GM23338 (cell line): ENCODE data around the gene CCBE1. TPM values are rescaled to one million over a fixed set of nuclear protein-coding genes. Genes with fewer than 3 reads are reported as not detected.

Experiments
- ATAC-seq: fragments of 200-7000 bp; cut with Tn5 transposase; 3 replicates; pipeline ENCODE4 v1.9.1; 2020
- DNase-seq: peaks from one replicate; pipeline ENCODE4 v3.0.0-alpha.2; 2015; ENCODE audit warnings: low spot score
- H2AFZ ChIP-seq: fragments of 200-600 bp; sonication (generic); 2 replicates; pipeline ENCODE4 v1.8.0; 2016; ENCODE audit warnings: antibody characterized with exemption, mild to moderate bottlenecking, moderate library complexity
- H3F3A ChIP-seq: fragments of 200-600 bp; sonication (generic); replicated peaks from 2 replicates; pipeline ENCODE4 v1.8.0; 2017; ENCODE audit warnings: antibody characterized with exemption, mixed run types, low read depth
- H3K27ac ChIP-seq: fragments of 200-600 bp; sonication (generic); 2 replicates; pipeline ENCODE4 v1.6.1; 2016; ENCODE audit warnings: low read depth
- H3K27me3 ChIP-seq: fragments of 200-600 bp; sonication (generic); 2 replicates; pipeline ENCODE4 v1.8.0; 2016; ENCODE audit warnings: mild to moderate bottlenecking, mixed run types, moderate library complexity; ENCODE audit not compliant: insufficient read depth
- H3K36me3 ChIP-seq: fragments of 200-600 bp; sonication (generic); 2 replicates; pipeline ENCODE4 v1.8.0; 2016; ENCODE audit warnings: mild to moderate bottlenecking; ENCODE audit not compliant: insufficient read depth
- H3K4me1 ChIP-seq: fragments of 200-600 bp; sonication (generic); 2 replicates; pipeline ENCODE4 v1.8.0; 2016; ENCODE audit warnings: mild to moderate bottlenecking, moderate library complexity; ENCODE audit not compliant: insufficient read depth
- H3K4me2 ChIP-seq: fragments of 200-600 bp; sonication (generic); 2 replicates; pipeline ENCODE4 v1.7.1; 2017; ENCODE audit warnings: mixed run types
- H3K4me3 ChIP-seq: fragments of 200-600 bp; sonication (generic); 2 replicates; pipeline ENCODE4 v1.6.1; 2016; ENCODE audit warnings: mixed run types
- H3K79me2 ChIP-seq: fragments of 200-600 bp; sonication (generic); replicated peaks from 2 replicates; pipeline ENCODE4 v1.8.0; 2017; ENCODE audit warnings: mild to moderate bottlenecking; ENCODE audit not compliant: insufficient read depth
- H3K9me2 ChIP-seq: fragments of 200-600 bp; sonication (generic); 2 replicates; pipeline ENCODE4 v1.8.0; 2017; ENCODE audit not compliant: insufficient read depth
- H4K20me1 ChIP-seq: fragments of 200-600 bp; sonication (generic); replicated peaks from 2 replicates; pipeline ENCODE4 v1.8.0; 2017; ENCODE audit warnings: mild to moderate bottlenecking; ENCODE audit not compliant: insufficient read depth
- H3K27ac Mint-ChIP-seq: 2 replicates; pipeline ENCODE4 v1.8.0; 2020; ENCODE audit warnings: inconsistent platforms, mild to moderate bottlenecking, moderate library complexity, mixed read lengths
- H3K27me3 Mint-ChIP-seq: 3 replicates; pipeline ENCODE4 v1.8.0; 2022; ENCODE audit warnings: low read depth, mild to moderate bottlenecking, moderate library complexity, mixed read lengths, inconsistent platforms; ENCODE audit not compliant: insufficient read depth, poor library complexity
- H3K36me3 Mint-ChIP-seq: 3 replicates; pipeline ENCODE4 v1.8.0; 2021; ENCODE audit warnings: low read depth, mild to moderate bottlenecking, inconsistent platforms, moderate library complexity, mixed read lengths
- H3K4me1 Mint-ChIP-seq: 3 replicates; pipeline ENCODE4 v1.8.0; 2020; ENCODE audit warnings: mild to moderate bottlenecking, inconsistent platforms, mixed read lengths
- H3K4me3 Mint-ChIP-seq: 3 replicates; pipeline ENCODE4 v1.8.0; 2021; ENCODE audit warnings: moderate library complexity, mild to moderate bottlenecking, inconsistent platforms, mixed read lengths
- H3K9me3 Mint-ChIP-seq: 3 replicates; pipeline ENCODE4 v1.8.0; 2020; ENCODE audit warnings: moderate library complexity, mild to moderate bottlenecking, inconsistent platforms, mixed read lengths
- CREB1 ChIP-seq: fragments of 250-450 bp; sonication (Bioruptor Pico); IDR thresholded peaks from 2 replicates; pipeline ENCODE4 v1.5.0; 2020; ENCODE audit warnings: low read depth, mild to moderate bottlenecking, moderate library complexity
- CTCF ChIP-seq, 2 experiments: fragments of 200-600 bp in 1 of 2; sonication (generic) in 1 of 2; conservative IDR thresholded peaks; 2 replicates each; pipeline versions ENCODE4 v1.5.1 to v1.6.1; 2016 to 2017; ENCODE audit warnings: antibody characterized with exemption in 2 of 2, low read depth in 2 of 2, mild to moderate bottlenecking in 2 of 2, moderate library complexity in 1 of 2
- EZH2 ChIP-seq: fragments of 200-600 bp; sonication (generic); IDR thresholded peaks from one replicate; pipeline ENCODE4 v1.8.0; 2017; ENCODE audit warnings: antibody characterized with exemption, mild to moderate bottlenecking, low read depth; ENCODE audit not compliant: unreplicated experiment
- EZH2phosphoT487 ChIP-seq: fragments of 200-600 bp; sonication (generic); IDR thresholded peaks from one replicate; pipeline ENCODE4 v1.8.1; 2018; ENCODE audit warnings: antibody characterized with exemption; ENCODE audit not compliant: unreplicated experiment
- NANOG ChIP-seq: IDR thresholded peaks from 2 replicates; pipeline ENCODE4 v1.6.1; 2016; ENCODE audit warnings: antibody characterized with exemption, borderline replicate concordance
- POLR2AphosphoS5 ChIP-seq: IDR thresholded peaks from 2 replicates; pipeline ENCODE4 v1.6.1; 2016; ENCODE audit warnings: antibody characterized with exemption, low read depth
- REST ChIP-seq: IDR thresholded peaks from one replicate; pipeline ENCODE4 v1.6.1; 2018; ENCODE audit warnings: antibody characterized with exemption; ENCODE audit not compliant: unreplicated experiment
- STAT1 ChIP-seq: IDR thresholded peaks from one replicate; pipeline ENCODE4 v1.6.1; 2016; ENCODE audit warnings: antibody characterized with exemption; ENCODE audit not compliant: unreplicated experiment
- ZNF114 ChIP-seq: fragments of 250-450 bp; sonication (Bioruptor Pico); IDR thresholded peaks from 2 replicates; pipeline ENCODE4 v1.5.0; 2020; ENCODE audit warnings: mild to moderate bottlenecking, moderate library complexity
- ZNF331 ChIP-seq: fragments of 250-450 bp; sonication (Bioruptor Pico); IDR thresholded peaks from 2 replicates; pipeline ENCODE4 v1.5.0; 2020; ENCODE audit warnings: low read depth, mild to moderate bottlenecking, moderate library complexity
- ZNF462 ChIP-seq: fragments of 250-450 bp; sonication (Bioruptor Pico); IDR thresholded peaks from 2 replicates; pipeline ENCODE4 v1.5.0; 2020; ENCODE audit warnings: mild to moderate bottlenecking, moderate library complexity
- polyA plus RNA-seq: library from polyadenylated mRNA; unstranded; fragments of >200 nt; fragmentation: Nextera tagmentation; extraction: Ambion mirVana; gene quantifications from 2 replicates; pipeline ENCODE4 v1.2.1, GENCODE V29; 2016
- total RNA-seq: library from RNA; depleted of rRNA; stranded (reverse); fragments of >200 nt; shearing (Covaris generic); gene quantifications from 2 replicates; pipeline ENCODE4 v1.2.3, GENCODE V29; 2014

Gene CCBE1
- total and polyA plus RNA-seq, 2 experiments from 2014 or later: 2.1 to 2.6 TPM

- Histone ChIP-seq H3F3A (no peaks in the 10 kb centered on the region), H3K4me1 (no peaks in the 10 kb centered on the region), H3K4me3 (no peak overlapping the region), H3K27me3 (no peaks in the 10 kb centered on the region), H2AFZ (no peak overlapping the region), H3K27ac (no peak overlapping the region), H3K79me2 (no peaks in the 10 kb centered on the region), H3K4me2 (no peak overlapping the region), H4K20me1 (no peaks in the 10 kb centered on the region; the same call in 1 of the 2 replicates), H3K36me3 (no peaks in the 10 kb centered on the region), H3K9me2 (peaks cover 7% of the 10 kb centered on the region)
- Mint-ChIP-seq H3K9me3 (no peaks in the 10 kb centered on the region), H3K36me3 (no peaks in the 10 kb centered on the region), H3K4me3 (no peak overlapping the region), H3K27ac (no peak overlapping the region), H3K4me1 (peaks cover 5% of the 10 kb centered on the region; the same call in 1 of the 3 replicates), H3K27me3 (peaks cover 5% of the 10 kb centered on the region)
- DNase-seq (no peak), ATAC-seq (no peak)
- TF ChIP-seq EZH2phosphoT487 (no peak), STAT1 (no peak), REST (no peak), CREB1 (CRISPR knock-in tag) (no peak), ZNF114 (no peak), POLR2AphosphoS5 (no peak), NANOG (no peak), ZNF331 (CRISPR knock-in tag) (no peak), ZNF462 (CRISPR knock-in tag) (no peak), EZH2 (no peak), CTCF (conservative IDR thresholded peaks at IDR 0.05; ENCODE audit: low read depth in 2 of 2) (no peak)
Measured at GRCh38 chr18:59509481-59510442, 187.5 kb downstream of the CCBE1 start.
